ENCODE results near the gene ABCD4. TPM values are rescaled to one million over a fixed set of nuclear protein-coding genes. Genes with fewer than 3 reads are reported as not detected.

ABCD4 gene
- total RNA-seq, 1 experiment from 2014 or later, result 46.7 TPM

GRCh38 chr14:74237441-74237840 lies 65.3 kb downstream of the ABCD4 start:
- no TSS peak for BruUV-seq (replicated peaks)
- CTCF ChIA-PET, result no interaction called here
- TF ChIP-seq EZH2 (IDR thresholded peaks at IDR 0.05; ENCODE audit: borderline replicate concordance, low read depth, low read length, poor library complexity, severe bottlenecking) (no peak), CTCF (conservative IDR thresholded peaks at IDR 0.05; ENCODE audit: low read depth, low read length) (no peak)
- H3K4me3 ChIP-seq (ENCODE audit: low read depth, low read length, poor library complexity, severe bottlenecking), result no peak overlapping the region
- POLR2A ChIA-PET (ENCODE audit: low non-redundant PET), result no interaction called here
- no peak overlapping the region for H3K27ac ChIP-seq (ENCODE audit: low read depth, low read length, poor library complexity, severe bottlenecking)
- no peaks in the 10 kb centered on the region for H3K4me1 ChIP-seq (ENCODE audit: insufficient read depth, low read length, poor library complexity, severe bottlenecking)
- H3K9me3 ChIP-seq (ENCODE audit: low read depth, low read length, poor library complexity, severe bottlenecking), result no peaks in the 10 kb centered on the region
- H3K27me3 ChIP-seq (replicated peaks; ENCODE audit: insufficient read depth, low read depth, low read length, poor library complexity), result peaks cover 78% of the 10 kb centered on the region
- no peak for DNase-seq (ENCODE audit: low spot score)
- no peaks in the 10 kb centered on the region for H3K36me3 ChIP-seq (ENCODE audit: insufficient read depth, low read length, poor library complexity, severe bottlenecking)
- intact Hi-C loops (cut with micrococcal nuclease; ENCODE audit: unreplicated experiment), result no loop called here

Other genes with a start within 250 kb of the ABCD4 start
- gene ALDH6A1, start 218.5 kb downstream of the ABCD4 start, total RNA-seq (2021), result 11.0 and 18.9 TPM in 2 replicates
- 15.1 and 16.9 TPM in 2 replicates for gene LIN52, start 218.0 kb downstream of the ABCD4 start, total RNA-seq (2021)
- not detected in 2 replicates for gene VSX2, start 63.5 kb downstream of the ABCD4 start, total RNA-seq (2021)
- not detected in 2 replicates for gene VRTN, start 45.5 kb upstream of the ABCD4 start, total RNA-seq (2021)
- not detected in 2 replicates for gene SYNDIG1L, start 123.3 kb upstream of the ABCD4 start, total RNA-seq (2021)
- 55.1 and 68.8 TPM in 2 replicates for gene NPC2, start 190.4 kb upstream of the ABCD4 start, total RNA-seq (2021)
- gene ISCA2, start 190.8 kb upstream of the ABCD4 start, total RNA-seq (2021), result 25.5 and 26.3 TPM in 2 replicates

All from A673 (cell line).